ENCODE measurements around the gene NRG4.
"Not testable (repeated sequence)": the region's sequence is repeated elsewhere in the genome, so short reads cannot be mapped to it uniquely, and the experiment has no call there.

NRG4 gene

GRCh38 chr15:75992897-75993296 lies 19.3 kb downstream of the NRG4 start:
- DNase-seq, result no peak

- DNase-seq, result no peak
These were observed 22.3 kb downstream of the NRG4 start for GRCh38 chr15:75989875-75990274.

- no peak for DNase-seq
These were observed 23.2 kb downstream of the NRG4 start for GRCh38 chr15:75989045-75989444.

GRCh38 chr15:75985971-75986370 lies 26.3 kb downstream of the NRG4 start:
- no peak for DNase-seq

- DNase-seq, result not testable (repeated sequence)
These were observed 27.5 kb downstream of the NRG4 start for GRCh38 chr15:75984706-75985105.

GRCh38 chr15:75982468-75982867 lies 29.8 kb downstream of the NRG4 start:
- no peak for DNase-seq

- DNase-seq, result no peak
These were observed 30.9 kb downstream of the NRG4 start for GRCh38 chr15:75981149-75981815.

GRCh38 chr15:75976766-75977165 lies 35.5 kb downstream of the NRG4 start:
- DNase-seq, result not testable (repeated sequence)

GRCh38 chr15:75966073-75966472 lies 46.2 kb downstream of the NRG4 start:
- no peak for DNase-seq

- no peak for DNase-seq
These were observed 50.9 kb downstream of the NRG4 start for GRCh38 chr15:75961331-75961730.

GRCh38 chr15:75955720-75956119 lies 56.5 kb downstream of the NRG4 start:
- DNase-seq, result no peak

- no peak for DNase-seq
These were observed 59.7 kb downstream of the NRG4 start for GRCh38 chr15:75952525-75952924.

GRCh38 chr15:75948761-75949296 lies 63.4 kb downstream of the NRG4 start:
- no peak for DNase-seq

GRCh38 chr15:75947092-75947491 lies 65.1 kb downstream of the NRG4 start:
- DNase-seq, result no peak

- DNase-seq, result no peak
These were observed 66.3 kb downstream of the NRG4 start for GRCh38 chr15:75945953-75946352.

- DNase-seq, result no peak
These were observed 68.5 kb downstream of the NRG4 start for GRCh38 chr15:75943713-75944215.

- no peak for DNase-seq
These were observed 69.0 kb downstream of the NRG4 start for GRCh38 chr15:75943246-75943645.

GRCh38 chr15:75942464-75942863 lies 69.8 kb downstream of the NRG4 start:
- DNase-seq, result no peak

GRCh38 chr15:75930866-75931265 lies 81.4 kb downstream of the NRG4 start:
- no peak for DNase-seq

GRCh38 chr15:75929799-75930565 lies 82.2 kb downstream of the NRG4 start:
- no peak for DNase-seq

- no peak for DNase-seq
These were observed 83.3 kb downstream of the NRG4 start for GRCh38 chr15:75928680-75929608.

GRCh38 chr15:75927601-75928000 lies 84.6 kb downstream of the NRG4 start:
- no peak for DNase-seq

- no peak for DNase-seq
These were observed 85.3 kb downstream of the NRG4 start for GRCh38 chr15:75926931-75927330.

All from stimulated activated CD4-positive, alpha-beta T cell treated with anti-CD3 and anti-CD28 coated beads, Interleukin-2, amount 100 ng/mL, for 24 hours (primary cell).